ENCODE results near the gene COA1. TPM values are rescaled to one million over a fixed set of nuclear protein-coding genes. Genes with fewer than 3 reads are reported as not detected.

Gene COA1
- total and polyA plus RNA-seq, 3 donors from 2014 or later, result 36.4 to 80.5 (median 75.7) TPM

DNA sequence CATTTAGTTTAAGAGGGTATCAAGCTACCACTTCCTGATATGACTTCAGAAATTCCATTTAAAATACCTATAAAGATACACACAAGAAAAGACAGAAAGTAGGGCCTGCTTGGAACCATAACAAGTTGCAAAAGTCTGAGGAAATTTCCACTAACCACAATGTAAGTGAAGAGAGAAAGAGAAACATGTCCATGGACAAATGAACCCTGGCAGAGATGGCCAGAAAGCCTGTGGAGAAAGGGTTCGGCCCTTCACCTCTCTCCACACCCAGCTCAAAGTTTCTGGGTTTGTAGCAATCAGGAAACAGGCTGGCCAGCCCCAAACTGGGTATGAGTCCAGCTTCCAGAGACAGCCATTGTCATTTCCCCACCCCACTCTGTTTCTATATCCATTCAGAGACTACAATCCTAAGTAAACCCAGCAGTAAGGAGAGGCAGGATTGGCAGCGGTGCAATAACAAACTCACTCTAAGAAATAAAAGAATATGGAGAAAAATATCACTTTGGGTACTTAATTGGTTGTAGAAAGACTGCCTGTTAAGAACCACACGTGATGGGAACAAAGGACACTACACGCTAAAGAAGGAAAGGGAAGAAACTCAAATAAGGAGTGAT, 75.3 kb downstream of the COA1 start:
- intact Hi-C loops (cut with DNase I; ENCODE audit: low total_unique reads), result no loop called here
- no peaks in the 10 kb centered on the region for H3K36me3 ChIP-seq (ENCODE audit: low read depth, missing control alignments)
- H3K4me1 ChIP-seq, result peaks cover 9% of the 10 kb centered on the region
- no peak for TF ChIP-seq POLR2A (IDR thresholded peaks at IDR 0.05)
- TF ChIP-seq, protein P1, sequence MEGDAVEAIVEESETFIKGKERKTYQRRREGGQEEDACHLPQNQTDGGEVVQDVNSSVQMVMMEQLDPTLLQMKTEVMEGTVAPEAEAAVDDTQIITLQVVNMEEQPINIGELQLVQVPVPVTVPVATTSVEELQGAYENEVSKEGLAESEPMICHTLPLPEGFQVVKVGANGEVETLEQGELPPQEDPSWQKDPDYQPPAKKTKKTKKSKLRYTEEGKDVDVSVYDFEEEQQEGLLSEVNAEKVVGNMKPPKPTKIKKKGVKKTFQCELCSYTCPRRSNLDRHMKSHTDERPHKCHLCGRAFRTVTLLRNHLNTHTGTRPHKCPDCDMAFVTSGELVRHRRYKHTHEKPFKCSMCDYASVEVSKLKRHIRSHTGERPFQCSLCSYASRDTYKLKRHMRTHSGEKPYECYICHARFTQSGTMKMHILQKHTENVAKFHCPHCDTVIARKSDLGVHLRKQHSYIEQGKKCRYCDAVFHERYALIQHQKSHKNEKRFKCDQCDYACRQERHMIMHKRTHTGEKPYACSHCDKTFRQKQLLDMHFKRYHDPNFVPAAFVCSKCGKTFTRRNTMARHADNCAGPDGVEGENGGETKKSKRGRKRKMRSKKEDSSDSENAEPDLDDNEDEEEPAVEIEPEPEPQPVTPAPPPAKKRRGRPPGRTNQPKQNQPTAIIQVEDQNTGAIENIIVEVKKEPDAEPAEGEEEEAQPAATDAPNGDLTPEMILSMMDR (IDR thresholded peaks at IDR 0.05), result no peak
- 91 to 92% methylated on average over 4 of the region's 4 CpGs for WGBS, 2 donors
- DNase-seq, result no peak
- H3K27me3 ChIP-seq, result no peaks in the 10 kb centered on the region
- H3K4me3 ChIP-seq, result no peak overlapping the region
- H3K27ac ChIP-seq, result no peak overlapping the region
- H3K9me3 ChIP-seq, result no peaks in the 10 kb centered on the region

- Histone ChIP-seq H3K4me3 (no peak overlapping the region), H3K9me3 (no peaks in the 10 kb centered on the region), H3K27me3 (no peaks in the 10 kb centered on the region), H3K27ac (no peak overlapping the region), H3K36me3 (ENCODE audit: low read depth, missing control alignments) (no peaks in the 10 kb centered on the region), H3K4me1 (peaks cover 7% of the 10 kb centered on the region)
- TF ChIP-seq, protein P1 (IDR thresholded peaks at IDR 0.05), result no peak
- TF ChIP-seq POLR2A (IDR thresholded peaks at IDR 0.05), result no peak
- intact Hi-C loops (cut with DNase I; ENCODE audit: low total_unique reads), result no loop called here
- WGBS, 2 donors, result 88 to 92% methylated on average over 4 of the region's 4 CpGs
- DNase-seq, result no peak
Measured at GRCh38 chr7:43653466-43653865, 75.9 kb downstream of the COA1 start.

- Histone ChIP-seq H3K36me3 (ENCODE audit: low read depth, missing control alignments) (no peaks in the 10 kb centered on the region), H3K4me3 (no peak overlapping the region), H3K9me3 (no peaks in the 10 kb centered on the region), H3K27me3 (no peaks in the 10 kb centered on the region), H3K27ac (no peak overlapping the region), H3K4me1 (peaks cover 13% of the 10 kb centered on the region)
- no peak for TF ChIP-seq POLR2A (IDR thresholded peaks at IDR 0.05)
- TF ChIP-seq, protein P1 (IDR thresholded peaks at IDR 0.05), result no peak
- intact Hi-C loops (cut with DNase I; ENCODE audit: low total_unique reads), result no loop called here
- no peak for DNase-seq
Measured at GRCh38 chr7:43652364-43652763, 77.0 kb downstream of the COA1 start.

DNA sequence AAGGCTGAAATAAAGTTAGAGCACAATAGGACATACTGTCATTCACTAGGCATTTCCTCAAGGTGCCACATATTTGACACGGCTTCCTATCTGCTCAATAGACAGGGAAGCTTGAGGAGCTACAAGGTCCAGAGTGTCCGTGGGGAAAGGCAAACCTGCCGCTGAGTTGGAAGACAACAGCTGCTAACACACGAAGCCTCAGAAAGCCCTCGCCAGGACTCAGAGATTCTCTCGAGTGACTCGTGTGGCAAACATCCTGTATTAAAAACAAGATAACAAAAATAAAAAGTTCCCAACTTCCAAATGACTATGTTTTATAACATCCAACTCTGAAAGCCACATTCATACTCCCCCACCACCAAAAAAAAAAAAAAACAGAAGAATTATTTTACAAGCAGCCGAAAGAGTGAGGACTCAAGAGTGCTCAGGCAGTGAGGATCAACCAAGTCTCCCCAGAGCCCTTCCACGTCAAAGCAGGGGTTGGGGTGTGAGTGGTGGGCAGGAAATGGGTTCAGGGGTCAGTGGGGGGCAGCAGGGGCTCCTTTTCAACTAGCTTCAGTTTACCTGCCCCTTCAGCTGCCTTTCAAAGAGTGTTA, 78.8 kb downstream of the COA1 start:
- Histone ChIP-seq H3K27me3 (no peaks in the 10 kb centered on the region), H3K9me3 (no peaks in the 10 kb centered on the region), H3K36me3 (ENCODE audit: low read depth, missing control alignments) (no peaks in the 10 kb centered on the region), H3K4me1 (peaks cover 13% of the 10 kb centered on the region), H3K4me3 (no peak overlapping the region), H3K27ac (peak overlapping the region in 1 of 2 donors; percentile 50)
- WGBS, 2 donors, result 37 to 49% methylated on average over 9 of the region's 9 CpGs
- TF ChIP-seq POLR2A (IDR thresholded peaks at IDR 0.05), result no peak
- TF ChIP-seq, protein P1 (IDR thresholded peaks at IDR 0.05), result no peak
- intact Hi-C loops (cut with DNase I; ENCODE audit: low total_unique reads), result no loop called here
- DNase-seq, result no peak

Measured in testis (tissue), 3 donors.